HG02623 (cell line): Measurements from ENCODE around the gene ADCY2.

Experiments
- ATAC-seq: cut with Tn5 transposase; IDR thresholded peaks from one replicate; pipeline ENCODE4 v1.9.1; 2021; ENCODE audit warnings: moderate library complexity; ENCODE audit not compliant: unreplicated experiment

ADCY2 gene

DNA sequence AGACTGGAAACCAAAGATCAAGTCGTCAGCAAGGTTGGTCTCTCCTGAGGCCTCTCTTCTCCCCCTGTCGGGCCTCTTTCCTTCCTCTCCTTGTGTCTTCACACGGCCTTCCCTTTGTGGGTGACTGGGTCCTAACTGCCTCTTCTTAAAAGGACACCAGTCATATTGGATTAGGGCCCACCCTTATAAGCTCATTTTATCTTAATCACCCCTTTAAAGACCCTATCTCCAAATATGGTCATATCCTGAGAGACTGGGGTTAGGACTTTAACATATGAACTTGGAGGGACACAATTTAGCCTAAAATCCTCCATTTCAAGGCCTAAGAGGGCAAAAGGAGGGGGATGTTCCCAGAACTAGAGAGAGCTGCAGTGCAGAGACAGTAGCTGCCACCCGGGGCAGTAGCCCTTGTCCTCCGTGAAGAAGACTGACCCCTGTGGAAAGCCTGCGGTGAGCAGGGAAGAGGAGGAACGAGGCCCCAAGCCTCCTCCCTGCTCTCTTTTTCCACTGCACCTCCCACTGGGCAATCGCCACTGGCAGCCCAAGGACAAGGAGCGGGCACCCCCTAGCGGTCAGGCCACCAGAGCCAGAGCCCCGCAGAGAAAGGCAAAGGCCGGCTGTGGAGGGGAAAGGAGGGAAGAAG, 420.1 kb downstream of the ADCY2 start:
- peak; percentile 90 for ATAC-seq

DNA sequence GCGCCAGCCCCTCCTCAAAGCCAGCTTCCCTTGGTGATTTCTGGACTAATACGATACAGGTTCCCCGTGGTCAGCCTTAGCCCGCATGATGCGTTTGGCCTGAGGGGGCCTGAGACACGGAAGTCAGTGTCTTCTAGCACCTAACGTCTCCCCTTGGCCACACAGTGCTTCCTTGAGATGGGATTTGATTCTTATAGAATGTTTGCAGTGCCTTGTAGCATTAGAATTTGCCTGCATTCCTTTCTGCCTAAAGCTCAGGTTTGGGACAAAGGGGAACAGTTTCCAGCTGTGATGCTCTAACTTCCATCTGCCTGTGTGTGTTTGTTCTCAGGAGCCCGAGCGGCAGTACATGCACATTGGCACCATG, 420.6 kb downstream of the ADCY2 start:
- no peak for ATAC-seq

DNA sequence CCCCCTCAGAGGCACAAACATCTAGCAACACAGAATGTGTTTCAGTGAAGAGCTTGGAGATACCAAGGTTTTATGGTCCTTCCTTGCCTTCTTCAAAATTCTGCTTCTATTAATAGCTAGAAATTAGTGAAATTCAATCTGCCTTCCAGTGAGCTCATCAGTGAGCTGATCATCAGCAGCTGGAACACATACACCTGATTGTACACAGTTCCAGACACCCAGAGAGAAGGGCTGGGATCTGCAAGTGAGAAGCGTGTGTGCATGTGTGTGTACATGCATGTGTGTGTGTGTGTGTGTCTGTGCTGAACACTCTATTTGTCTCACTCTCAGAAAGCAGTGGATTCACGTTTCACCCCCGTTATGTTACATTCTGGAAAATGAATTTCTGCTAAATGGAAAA, 426.5 kb downstream of the ADCY2 start:
- ATAC-seq: no peak

DNA sequence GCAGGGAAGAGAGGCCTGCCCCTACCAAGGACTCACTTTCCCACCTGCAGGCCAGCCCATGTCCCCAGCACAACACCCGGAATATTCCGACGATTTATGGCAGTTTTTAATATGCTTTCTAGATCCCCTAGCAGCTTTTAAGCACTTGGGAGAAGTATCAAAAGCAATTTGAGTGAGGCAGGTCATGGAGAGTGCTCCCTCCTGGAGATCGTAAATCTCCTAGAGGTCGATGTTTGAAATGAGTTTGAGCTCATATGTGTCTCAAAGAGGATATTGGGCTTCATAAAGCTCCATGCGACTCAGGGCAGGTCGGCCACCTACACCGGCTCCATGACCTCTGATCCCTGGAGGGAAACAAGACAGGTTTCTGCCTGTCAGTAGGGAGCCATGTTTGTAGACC, 427.7 kb downstream of the ADCY2 start:
- no peak for ATAC-seq

DNA sequence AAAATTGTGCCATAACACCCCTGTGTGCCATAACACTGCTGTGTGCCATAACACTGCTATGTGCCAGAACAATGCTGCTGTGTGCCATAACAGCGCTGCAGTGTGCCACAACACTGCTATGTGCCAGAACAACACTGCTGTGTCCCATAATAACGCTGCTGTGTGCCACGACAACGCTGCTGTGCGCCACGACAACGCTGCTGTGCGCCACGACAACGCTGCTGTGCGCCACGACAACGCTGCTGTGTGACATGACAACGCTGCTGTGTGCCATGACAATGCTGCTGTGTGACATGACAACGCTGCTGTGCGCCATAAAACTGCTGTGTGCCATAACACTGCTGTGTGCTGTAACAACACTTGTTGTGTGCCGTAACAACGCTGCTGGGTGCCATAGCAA, 429.1 kb downstream of the ADCY2 start:
- no peak for ATAC-seq

DNA sequence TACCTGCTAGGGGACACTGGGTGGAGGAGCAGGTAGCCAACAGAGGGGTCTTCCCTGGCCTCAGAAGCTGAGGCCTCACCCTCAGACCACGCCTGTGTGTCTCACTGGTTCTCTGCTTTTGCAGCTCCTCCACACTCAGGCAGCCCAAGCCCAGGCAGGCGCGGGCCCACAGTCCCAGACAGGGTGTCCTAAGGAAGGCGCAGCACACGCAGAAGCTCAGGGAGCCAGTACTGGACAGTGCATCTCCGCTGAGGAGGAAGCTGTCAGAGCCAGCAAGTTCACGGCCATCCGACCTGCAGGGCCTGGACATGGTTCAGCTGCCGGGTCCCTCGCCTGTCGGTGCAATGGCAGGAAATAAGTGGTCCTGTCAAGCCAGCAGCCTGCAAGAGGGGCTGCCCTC, 429.7 kb downstream of the ADCY2 start:
- ATAC-seq: no peak

DNA sequence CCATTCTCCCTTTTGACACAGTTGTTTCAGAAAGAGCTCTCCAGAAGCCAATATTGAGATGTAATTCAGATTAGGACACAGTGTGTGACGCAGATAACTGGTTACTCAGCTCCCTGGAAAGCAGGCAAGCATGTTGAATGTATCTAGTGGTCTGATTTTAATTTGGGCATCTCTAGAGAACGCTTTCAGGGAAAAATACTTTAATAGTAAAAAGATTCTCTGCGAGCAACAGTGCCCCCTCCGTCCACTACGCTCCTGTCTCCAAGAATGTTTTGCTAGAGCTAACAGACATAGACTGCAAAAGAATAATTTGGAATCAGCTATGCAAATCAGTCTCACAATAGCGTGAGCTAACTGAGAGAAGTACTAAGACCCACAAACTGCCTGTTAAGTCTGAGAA, 431.7 kb downstream of the ADCY2 start:
- no peak for ATAC-seq

DNA sequence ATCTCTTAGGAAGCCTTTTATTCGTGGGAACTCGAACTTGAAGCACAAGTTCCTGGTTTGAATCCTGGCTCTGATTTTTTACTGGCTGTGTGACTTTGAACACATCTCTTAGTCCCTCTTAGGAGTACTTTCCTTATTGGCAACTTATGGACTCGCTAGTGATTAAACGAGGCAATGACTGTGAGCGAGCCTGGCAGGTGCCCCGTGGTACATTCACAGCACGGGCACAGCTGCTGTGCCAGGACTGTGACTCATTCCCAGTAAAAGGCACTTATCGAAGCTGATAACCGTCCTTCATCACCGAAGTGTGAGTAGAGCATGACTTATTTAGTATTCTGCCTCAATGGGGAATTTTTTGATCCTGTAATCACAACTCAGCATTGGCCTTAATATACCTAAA, 432.3 kb downstream of the ADCY2 start:
- ATAC-seq: no peak

DNA sequence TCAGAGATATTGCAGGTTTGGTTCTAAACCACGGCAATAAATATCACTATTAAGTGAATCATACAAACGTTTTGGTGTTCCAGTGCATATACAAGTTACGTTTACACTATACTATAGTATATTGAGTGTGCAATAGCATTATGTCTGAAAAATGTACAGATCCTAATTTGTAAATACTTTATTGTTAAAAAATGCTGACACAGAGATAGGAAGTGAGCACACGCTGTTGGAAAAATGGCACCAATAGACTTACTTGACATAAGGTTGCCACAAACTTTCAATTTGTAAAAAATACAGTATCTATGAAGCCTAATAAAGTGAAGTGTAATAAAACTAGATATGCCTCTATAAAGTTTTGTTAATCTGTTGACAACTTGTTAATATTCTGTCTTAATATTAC, 439.0 kb downstream of the ADCY2 start:
- no peak for ATAC-seq

DNA sequence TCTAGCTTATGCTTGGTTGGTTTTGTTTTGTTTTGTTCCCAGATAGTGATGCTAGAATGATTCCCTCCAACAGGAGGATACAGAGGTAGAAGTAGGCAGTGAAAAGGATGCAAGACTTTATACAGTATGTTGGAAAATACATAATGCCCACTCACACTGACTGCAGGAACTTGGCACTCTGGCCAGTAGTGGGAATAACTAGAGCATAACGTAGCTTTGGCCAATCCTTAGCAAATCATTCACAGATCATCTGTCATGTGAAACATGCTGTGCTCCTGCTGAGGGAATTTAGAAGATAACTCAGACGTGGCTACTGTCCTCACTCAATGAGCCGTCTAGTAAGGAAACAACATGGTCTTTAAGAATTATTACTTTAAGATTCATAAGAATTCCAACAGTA, 441.5 kb downstream of the ADCY2 start:
- no peak for ATAC-seq

DNA sequence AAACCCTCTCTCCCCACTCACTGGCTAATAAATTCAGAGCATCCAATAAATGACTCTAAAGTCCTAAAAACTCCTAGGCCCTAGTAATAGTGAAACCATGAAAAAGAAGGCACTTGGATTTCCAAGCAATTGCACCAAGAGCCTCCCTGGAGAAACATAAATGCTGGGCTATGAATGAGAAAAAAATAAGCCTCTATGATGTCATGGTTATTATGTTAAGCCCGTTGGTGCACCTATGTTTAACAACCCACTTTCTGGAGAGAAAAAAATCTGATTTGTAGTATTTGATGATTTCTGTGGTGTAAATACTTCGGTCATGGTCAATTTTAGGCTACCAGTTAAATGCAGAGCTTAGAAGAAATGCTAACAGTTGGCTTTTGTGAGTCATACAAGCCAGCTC, 446.6 kb downstream of the ADCY2 start:
- ATAC-seq: no peak

DNA sequence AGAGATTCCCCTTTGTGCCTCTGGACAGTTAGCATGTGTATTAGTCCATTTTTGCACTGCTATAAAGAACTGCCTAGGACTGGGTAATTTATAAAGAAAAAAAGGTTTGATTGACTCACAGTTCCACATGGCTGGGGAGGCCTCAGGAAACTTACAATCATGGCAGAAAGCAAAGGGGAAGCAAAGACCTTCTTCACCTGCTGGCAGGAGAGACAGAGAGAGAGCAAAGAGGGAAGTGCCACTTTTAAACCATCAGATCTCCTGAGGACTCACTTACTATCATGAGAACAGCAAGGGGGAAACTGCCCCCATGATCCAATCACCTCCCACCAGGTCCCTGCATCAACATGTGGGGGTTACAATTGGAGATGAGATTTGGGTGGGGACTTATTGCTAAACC, 449.0 kb downstream of the ADCY2 start:
- ATAC-seq: no peak

DNA sequence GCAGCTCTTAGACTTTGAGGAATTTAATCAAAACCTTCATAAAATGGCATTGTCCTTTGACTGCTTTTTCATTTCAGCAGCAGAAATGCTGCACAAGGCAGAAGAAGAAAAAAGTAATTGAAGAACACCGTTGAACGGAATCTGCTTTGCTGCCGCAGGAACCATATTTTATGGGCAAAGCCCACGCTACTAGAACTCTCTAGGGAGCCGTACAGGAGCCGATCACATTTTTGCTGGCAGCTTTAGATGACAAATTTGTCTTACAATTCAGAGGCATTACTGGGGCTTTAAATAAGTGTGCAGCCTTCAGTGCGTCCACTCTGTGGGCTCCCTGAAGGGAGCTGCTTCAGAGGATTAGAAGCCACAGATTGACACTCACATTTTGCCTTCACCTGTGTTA, 449.6 kb downstream of the ADCY2 start:
- no peak for ATAC-seq

DNA sequence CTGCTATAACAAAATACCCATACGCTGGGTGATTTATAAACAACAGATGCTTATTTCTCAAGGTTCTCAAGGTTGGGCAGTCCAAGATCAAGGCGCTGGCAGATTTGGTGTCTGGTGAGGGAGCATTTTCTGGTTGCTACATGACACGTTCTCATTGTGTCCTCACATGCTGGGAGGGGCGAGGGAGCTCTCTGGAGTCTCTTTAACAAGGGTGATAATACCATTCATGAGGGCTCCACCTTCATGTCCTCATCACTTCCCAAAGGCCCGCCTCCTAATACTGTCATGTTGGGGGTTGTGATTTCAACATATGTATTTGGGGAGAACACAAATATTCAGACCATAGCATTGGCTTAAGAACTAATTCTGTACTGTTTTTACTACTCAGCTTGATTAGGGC, 450.4 kb downstream of the ADCY2 start:
- no peak for ATAC-seq

DNA sequence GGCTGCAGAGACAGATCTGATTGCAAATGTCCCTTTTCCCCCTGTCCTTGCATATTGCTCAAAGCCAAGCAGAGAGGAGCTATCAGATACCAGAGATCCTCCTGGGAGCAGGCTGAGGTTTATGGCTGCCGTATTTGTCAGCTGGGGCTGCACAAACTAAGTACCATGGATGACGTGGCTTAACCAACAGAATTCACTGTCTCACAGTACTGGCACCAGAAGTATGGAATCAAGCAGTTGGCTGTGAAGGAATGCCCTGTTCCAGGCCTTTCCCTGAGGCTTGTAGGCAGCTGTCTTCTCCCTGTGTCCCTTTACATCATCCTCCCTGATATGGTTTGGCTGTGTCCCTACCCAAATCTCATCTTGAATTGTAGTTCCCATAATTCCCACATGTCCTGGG, 452.4 kb downstream of the ADCY2 start:
- ATAC-seq: no peak

DNA sequence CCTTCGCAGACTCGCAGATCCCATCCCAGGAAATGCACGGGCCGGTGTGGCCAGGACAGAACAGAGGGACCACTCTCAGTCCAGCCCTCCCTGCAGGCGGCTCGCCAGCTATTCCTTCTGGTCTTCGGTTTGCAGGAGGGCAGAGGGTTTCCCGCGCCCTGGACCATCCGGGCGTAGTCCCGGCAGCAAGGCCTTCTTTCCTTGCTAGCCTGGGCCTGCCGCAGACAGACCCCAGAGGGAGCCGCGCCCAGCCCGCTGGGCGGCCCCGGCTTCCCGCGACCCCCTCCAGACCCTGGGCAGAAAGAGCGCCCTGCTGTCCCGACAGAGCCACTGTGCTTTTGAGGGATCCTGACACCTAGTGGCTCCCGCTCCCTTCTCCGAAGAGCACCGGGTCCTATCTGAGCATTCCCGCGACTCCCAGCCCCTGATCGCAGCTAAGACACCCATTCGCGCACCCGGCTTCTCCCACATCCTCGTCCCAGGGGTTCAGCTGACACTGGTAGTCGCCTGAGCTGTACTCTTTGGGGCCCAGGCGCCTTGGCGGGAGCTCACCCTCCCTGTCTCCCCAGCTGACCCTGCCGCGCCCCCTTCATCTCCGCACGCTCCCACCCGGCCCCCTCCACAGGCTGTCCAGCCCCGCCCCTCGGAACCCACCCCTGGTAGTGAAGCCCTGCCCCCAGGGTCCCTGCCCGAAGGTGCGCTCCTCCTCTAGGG, 453.9 kb downstream of the ADCY2 start:
- no peak for ATAC-seq

DNA sequence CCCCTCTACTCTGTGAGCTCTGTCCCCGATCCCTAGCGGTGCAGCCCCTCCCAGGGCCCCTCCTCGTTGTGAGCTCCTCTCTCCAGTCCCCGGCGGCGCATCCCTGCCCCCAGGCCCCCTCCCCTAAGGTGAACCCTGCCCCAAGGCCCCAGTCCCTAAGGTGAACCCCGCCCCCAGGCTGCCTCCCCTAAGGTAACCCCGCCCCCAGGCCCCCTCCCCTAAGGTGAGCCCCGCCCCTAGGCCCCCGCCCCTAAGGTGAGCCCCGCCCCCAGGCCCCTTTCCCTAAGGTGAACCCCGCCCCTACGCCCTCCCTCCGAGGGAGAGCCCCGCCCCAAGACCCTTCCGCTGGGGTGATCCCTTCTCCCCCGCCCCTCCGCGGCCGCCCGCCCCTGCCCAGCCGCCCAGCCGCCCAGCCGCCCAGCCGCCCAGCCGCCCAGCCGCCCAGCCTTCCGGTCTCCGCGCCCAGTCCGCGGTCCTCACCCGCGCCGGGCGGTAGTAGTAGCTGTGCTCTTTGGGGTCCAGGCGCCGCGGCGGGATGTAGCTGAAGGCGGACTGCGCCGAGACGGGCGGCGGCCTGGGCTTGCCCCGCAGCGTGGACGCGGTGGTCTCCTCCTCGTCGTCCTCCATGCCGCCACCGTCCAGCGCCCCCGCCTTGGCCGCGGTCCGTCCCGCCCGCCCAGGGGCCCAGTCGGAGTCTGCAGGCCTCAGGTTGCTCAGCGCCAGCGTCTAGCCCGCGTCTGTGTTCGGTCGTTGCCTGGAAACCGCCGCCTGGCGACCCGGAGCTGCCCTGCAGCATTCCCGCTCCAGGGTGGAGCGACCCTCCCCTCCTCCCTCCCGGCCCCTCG, 454.7 kb downstream of the ADCY2 start, which contains the start of gene CFAP90:
Gene CFAP90, minus strand, starts transcription at position 739 of the 845 bp plus-strand sequence. Its CDS starts 112 bp downstream, at position 627.
- ATAC-seq: no peak

DNA sequence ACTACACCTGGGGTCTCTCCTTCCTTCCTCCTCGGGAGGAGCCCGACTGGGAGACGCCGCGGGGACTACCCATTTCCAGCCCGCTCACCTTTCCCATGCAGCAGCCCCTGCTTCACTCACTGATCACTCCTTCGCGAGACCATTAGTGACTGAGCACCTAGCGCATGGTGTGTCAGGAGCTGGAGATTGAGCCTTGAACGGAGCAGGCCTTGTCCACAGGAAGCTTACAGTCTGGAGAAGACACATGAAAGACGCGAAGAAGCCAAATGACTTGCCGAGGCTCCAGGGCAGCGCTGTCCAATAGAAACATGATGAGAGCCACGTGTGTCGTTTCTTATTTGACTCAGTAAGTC, 455.3 kb downstream of the ADCY2 start:
- no peak for ATAC-seq

DNA sequence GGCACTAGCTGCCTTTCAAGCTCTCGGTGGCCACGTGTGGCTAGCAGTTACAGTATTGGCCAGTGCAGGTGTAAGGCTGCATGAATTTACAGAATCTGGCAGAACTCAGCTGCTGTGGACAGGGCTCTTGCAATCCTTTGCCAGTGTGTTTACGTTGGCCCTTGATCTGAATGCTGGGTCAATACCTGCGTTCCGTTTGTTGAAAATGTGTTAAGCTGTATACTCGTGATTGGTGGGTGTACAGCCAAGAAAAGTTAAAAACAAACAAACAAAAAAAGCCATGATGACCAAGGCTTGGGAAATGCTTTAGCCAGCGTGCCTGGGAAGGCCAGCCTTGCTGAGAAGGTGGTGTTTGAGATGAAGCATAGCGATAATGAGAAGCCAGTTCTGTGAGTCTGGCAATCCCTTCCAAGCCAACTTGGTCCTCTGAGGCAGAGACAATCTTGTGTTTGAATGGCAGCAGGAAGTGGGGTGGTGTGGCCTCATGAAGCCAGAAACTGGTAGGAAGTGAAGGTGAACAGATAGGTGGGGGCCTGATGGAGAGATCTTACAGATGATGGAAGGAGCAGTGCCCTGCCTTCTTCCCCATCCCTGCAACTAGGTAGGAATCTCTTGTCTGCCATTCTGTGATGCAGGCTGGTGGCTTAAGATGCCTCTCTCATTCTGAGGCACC, 455.8 kb downstream of the ADCY2 start:
- ATAC-seq: no peak

DNA sequence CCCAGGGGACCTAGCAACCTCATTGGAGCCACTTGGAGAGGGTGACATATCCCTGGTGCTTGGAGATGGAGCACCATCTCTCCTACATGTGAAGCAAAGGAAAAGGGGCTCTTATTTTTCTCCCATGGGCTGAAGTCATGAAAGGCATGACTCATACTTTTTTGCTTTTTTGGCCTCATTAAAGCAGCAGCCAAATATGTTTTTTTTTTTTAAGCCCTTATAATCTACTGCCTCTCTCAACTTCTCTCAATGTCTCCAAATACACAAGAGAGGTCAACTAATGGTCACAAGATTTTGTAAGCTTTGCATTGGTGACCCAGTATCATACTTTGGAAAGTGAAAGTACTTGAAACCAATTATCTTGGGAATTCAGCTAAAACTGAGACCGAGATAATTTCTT, 456.6 kb downstream of the ADCY2 start:
- no peak for ATAC-seq

DNA sequence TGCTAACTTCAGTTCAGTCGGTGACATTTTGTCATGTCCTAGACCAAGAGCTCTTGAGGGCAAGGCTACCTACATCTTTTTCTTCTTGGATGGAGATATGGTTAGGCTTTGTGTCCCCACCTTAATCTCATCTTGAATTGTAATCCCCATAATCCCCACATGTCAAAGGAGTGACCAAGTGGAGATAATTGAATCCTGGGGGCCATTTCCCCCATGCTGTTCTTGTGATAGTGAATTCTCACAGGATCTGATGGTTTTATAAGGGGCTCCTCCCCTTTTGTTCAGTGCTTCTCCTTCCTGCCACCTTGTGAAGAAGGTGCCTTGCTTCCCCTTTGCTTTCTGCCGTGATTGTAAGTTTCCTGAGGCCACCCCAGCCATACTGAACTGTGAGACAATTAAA, 457.1 kb downstream of the ADCY2 start:
- ATAC-seq: no peak

DNA sequence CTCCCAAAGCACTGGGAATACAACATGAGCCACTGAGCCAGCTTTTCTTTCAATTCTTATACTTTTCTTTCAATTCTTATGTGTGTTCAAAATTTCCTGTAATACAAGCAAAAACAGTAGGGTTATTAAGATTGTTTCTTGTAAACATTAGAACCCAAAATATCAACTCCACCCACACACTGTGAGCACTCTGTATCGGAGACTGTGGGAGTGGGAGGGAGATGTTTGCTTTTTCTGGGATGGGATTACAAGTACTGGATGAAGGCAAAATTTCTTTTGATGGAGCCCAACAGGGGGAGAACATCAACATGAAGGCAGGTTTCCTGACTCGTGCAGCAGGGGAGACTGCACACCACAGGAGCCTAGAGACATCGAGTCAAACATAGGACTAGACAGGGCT, 459.7 kb downstream of the ADCY2 start:
- no peak for ATAC-seq
